Erythroblast (primary cell): ENCODE data around the gene FAM131C.

ENCODE experiments used
- DNase-seq, 2 experiments: peaks; one replicate each; lab custom pipeline; 2025; lab: John Stamatoyannopoulos, UW
- GATA1 ChIP-seq: IDR thresholded peaks from 2 replicates; pipeline ENCODE4 v1.6.1; 2011; ENCODE audit warnings: low read depth, mild to moderate bottlenecking, control low read depth, low read length, moderate library complexity
- POLR2A ChIP-seq: IDR thresholded peaks from 2 replicates; pipeline ENCODE4 v1.6.1; 2011; ENCODE audit warnings: mild to moderate bottlenecking, low read length

FAM131C gene

GRCh38 chr1:16091296-16091695, 17.8 kb upstream of the FAM131C start:
- DNase-seq = no peak
- TF ChIP-seq GATA1 = no peak
- TF ChIP-seq POLR2A = no peak

DNA sequence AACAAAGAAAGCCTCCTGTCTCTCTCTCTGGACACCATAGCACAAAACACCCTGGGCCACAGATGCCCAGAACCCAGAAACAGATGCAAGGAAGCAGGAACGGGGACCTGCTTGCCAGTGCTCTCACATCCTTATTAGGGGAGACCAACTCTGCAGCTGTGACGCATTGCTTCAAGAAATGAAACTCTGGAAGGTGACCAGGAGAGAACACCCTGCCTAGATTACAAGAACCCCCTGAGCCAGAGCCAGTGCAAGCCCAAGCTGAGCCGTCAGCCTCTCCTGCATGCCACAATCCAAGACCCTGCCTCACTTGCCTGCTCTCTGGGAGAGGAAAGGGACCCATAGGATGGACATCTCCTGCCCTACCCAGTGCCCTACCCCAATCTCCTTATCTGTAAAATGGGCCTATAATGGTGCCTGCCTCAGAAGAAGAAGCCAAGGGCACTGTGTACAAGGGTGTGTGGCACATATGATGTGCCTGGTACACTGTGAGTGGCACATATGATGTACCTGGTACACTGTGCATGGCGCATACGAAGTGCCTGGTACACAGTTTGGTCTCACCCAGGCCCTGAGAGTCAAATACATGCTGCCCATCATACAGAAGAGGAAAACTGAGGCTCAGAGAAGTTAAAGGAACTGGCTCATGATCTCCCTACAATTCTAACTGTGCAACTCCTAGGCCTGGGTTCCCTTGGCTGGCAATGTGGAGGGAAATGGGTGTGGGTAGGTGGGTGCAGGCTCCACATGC, 16.8 kb upstream of the FAM131C start:
- DNase-seq = no peak
- TF ChIP-seq POLR2A = no peak
- TF ChIP-seq GATA1 = no peak

- no peak for DNase-seq
- TF ChIP-seq POLR2A (no peak), GATA1 (no peak)
These were observed 15.5 kb upstream of the FAM131C start for GRCh38 chr1:16088996-16089395.

DNA sequence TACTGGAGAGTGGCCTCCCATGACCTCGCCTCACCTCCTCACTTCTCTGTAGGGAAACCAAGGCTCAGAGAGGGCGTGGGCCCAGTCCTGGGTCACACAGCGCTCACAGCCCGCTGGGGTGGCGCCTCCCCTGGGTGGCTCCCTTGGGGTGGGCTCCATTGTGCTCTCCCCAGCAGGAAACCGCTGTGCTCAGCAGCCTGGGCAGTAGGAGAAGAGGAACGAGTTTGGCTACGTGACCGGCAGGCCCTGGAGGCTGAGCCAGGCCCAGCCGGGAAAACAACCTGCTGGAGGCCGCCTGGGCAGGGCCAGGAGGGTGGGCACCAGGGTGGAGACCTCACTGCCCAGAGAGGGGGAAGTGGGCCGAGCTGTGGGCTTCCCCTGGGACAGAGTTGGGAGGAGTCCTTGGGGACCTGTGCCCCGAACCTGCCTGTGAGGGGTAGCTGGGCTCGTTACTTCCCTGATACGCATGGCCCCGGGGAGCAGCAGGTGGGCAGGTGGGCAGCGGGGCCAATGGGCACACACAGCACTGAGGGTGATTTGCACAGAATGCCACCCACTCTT, 15.0 kb upstream of the FAM131C start:
- DNase-seq = no peak
- TF ChIP-seq POLR2A (no peak), GATA1 (no peak)

DNA sequence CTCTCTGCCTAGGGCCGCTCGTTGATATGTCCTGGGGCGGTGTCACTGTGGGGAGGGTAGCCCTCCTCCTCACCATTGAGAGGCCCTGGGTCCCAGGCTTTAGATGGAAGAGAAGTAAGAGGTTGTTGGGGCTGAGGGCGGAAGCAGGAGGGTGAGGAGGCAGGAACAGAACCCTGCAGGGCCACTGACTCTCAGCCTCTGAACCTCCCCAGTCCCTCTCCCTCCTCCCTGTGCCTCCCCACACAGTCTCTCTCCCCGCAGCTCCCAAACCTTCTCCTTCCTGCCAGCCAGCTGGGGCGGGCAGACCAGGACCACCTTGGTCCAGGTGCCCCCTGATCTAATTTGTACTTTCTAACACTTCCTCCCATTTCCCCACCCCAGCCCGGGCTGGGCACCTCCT, 14.3 kb upstream of the FAM131C start:
- DNase-seq = no peak
- TF ChIP-seq GATA1 (no peak), POLR2A (no peak)

- no peak for TF ChIP-seq POLR2A
- TF ChIP-seq GATA1 = no peak
- DNase-seq = no peak
These were observed 12.1 kb upstream of the FAM131C start for GRCh38 chr1:16085522-16085921.

GRCh38 chr1:16083486-16083885, 10.0 kb upstream of the FAM131C start:
- no peak for DNase-seq
- no peak for TF ChIP-seq GATA1
- no peak for TF ChIP-seq POLR2A

GRCh38 chr1:16082283-16083038, 9.0 kb upstream of the FAM131C start:
- DNase-seq = peak; percentile 66 to 85
- TF ChIP-seq GATA1 (no peak), POLR2A (no peak)

- TF ChIP-seq POLR2A = no peak
- no peak for TF ChIP-seq GATA1
- DNase-seq = no peak
These were observed 8.2 kb upstream of the FAM131C start for GRCh38 chr1:16081636-16082035.

DNA sequence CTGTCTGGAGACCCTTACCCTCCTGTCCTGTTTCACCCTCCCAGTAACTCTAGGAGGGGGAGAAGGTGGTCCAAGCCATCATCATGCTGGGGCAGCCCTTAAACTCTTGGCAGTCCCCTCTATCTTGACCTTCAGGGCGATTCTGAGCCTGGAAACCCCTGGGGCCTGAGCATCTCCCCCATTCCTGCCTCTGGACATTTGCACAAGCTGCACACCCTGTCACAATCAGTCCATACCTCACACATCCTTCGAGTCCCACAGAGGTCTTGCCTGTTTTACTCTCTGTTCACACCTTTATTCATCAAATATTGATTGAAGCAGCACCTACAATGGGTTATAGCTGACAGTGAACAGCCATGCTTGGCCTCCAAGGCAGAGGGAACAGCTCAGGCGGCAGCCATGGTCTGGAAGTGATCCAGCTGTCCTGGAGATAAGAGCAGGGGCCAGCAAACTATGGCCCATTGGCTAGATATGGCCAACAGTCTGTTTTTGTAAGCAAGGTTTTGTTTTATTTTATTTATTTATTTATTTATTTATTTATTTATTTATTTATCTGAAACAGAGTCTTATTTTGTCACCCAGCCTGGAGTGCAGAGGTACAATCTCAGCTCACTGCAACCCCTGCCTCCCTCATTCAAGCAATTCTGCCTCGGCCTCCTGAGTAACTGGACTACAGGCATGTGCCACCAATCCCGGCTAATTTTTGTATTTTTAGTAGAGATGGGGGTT, 7.1 kb upstream of the FAM131C start:
- peak; percentile 41 to 48 for DNase-seq

GRCh38 chr1:16078925-16079656, 5.6 kb upstream of the FAM131C start:
- DNase-seq = peak; percentile 66 to 81

More for the DNA sequence above, 7.1 kb upstream of the FAM131C start:
- no peak for TF ChIP-seq POLR2A
- no peak for TF ChIP-seq GATA1

DNA sequence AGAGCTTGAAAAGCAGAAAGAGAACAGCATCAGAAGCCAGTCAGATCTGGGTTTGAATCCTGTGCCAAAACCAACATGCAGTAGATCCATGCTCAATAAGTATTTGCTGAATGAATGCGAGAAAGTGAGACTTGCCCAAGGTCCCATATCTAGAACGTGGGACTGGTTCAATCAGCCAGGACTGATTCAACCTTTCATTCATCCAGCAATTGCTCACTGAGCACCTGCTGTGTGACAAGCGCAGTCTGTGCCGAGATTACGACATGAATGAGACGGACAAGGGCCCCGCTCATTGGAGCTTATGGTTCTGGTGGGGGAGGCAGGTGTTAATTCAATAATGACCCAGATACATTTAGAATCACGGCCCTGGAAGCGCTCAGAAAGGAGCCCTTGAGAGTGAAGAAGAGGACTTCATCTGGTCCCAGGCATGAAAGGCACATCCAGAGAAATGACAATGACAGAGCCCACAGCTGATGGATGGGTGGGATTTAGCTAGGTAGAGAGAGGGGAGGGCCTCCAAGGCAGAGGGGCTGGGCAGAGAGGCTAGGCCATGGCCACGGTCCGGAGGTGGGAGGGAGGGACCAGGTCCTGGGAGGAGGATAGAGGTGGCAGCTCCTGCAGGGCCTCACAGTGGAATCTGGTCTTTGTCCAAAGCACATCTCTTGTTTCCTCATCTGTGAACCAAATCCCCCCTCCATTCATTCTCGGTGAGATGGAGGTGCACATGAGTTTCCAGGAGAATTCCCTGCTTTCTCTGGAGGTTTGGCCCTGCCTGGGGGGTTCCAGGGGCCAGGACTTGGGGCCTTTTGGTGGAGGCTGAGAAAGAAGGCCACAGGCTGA, 4.2 kb upstream of the FAM131C start:
- no peak for TF ChIP-seq GATA1
- no peak for TF ChIP-seq POLR2A
- DNase-seq = no peak

More at GRCh38 chr1:16078925-16079656, 5.6 kb upstream of the FAM131C start:
- TF ChIP-seq GATA1 (no peak), POLR2A (no peak)
